IMR-90 (cell line): Measurements from ENCODE around the gene DOK4. TPM values are rescaled to one million over a fixed set of nuclear protein-coding genes. Genes with fewer than 3 reads are reported as not detected.
"Not testable (repeated sequence)": the region's sequence is repeated elsewhere in the genome, so short reads cannot be mapped to it uniquely, and the experiment has no call there.

Experiments
- ATAC-seq: fragments of 200-7000 bp; cut with Tn5 transposase; 2 replicates; pipeline ENCODE4 v1.9.1; 2020; ENCODE audit warnings: low read depth, mild to moderate bottlenecking, moderate library complexity
- BruUV-seq: library from RNA; stranded (reverse); fragments of 400-500 nt; replicated peaks from 2 replicates; lab custom pipeline; 2021; lab: Mats Ljungman, UMichigan
- CTCF ChIA-PET: fragments of 300-600 bp; formaldehyde crosslinking; extraction: SDS; loops from one replicate; lab custom pipeline; 2021; ENCODE audit warnings: antibody characterized with exemption; lab: Yijun Ruan, JAX
- POLR2A ChIA-PET: fragments of 300-600 bp; sonication (Branson Sonifier 250); formaldehyde crosslinking; loops from one replicate; lab custom pipeline; 2022; ENCODE audit warnings: antibody characterized with exemption; ENCODE audit not compliant: unreplicated experiment; lab: Charles Lee
- DNase-seq: peaks from one replicate; pipeline ENCODE4 v3.0.0; 2013
- H2AFZ ChIP-seq: replicated peaks from 2 replicates; pipeline ENCODE3; 2013; ENCODE audit warnings: low read length, mild to moderate bottlenecking; ENCODE audit not compliant: poor library complexity
- H2AK5ac ChIP-seq: 2 replicates; pipeline ENCODE4 v1.6.1; 2013; ENCODE audit warnings: low read depth, low read length, inconsistent platforms
- H2AK9ac ChIP-seq: replicated peaks from 2 replicates; pipeline ENCODE3; 2013; ENCODE audit warnings: mild to moderate bottlenecking, low read depth, low read length, moderate library complexity; ENCODE audit not compliant: poor library complexity
- H2BK120ac ChIP-seq: 2 replicates; pipeline ENCODE4 v1.6.1; 2013; ENCODE audit warnings: low read depth, low read length, inconsistent platforms
- H2BK15ac ChIP-seq: 3 replicates; pipeline ENCODE4 v1.6.1; 2013; ENCODE audit warnings: low read depth, low read length, inconsistent platforms
- H2BK20ac ChIP-seq: 2 replicates; pipeline ENCODE4 v1.6.1; 2013; ENCODE audit warnings: low read depth, mild to moderate bottlenecking, inconsistent platforms, low read length, moderate library complexity
- H2BK5ac ChIP-seq: 2 replicates; pipeline ENCODE4 v1.6.1; 2013; ENCODE audit warnings: mild to moderate bottlenecking, low read depth, low read length, inconsistent platforms; ENCODE audit not compliant: poor library complexity, severe bottlenecking
- H3K14ac ChIP-seq: replicated peaks from 2 replicates; pipeline ENCODE4 v1.6.1; 2013; ENCODE audit warnings: low read depth, low read length, inconsistent platforms
- H3K18ac ChIP-seq: 2 replicates; pipeline ENCODE4 v1.6.1; 2013; ENCODE audit warnings: low read depth, low read length, control low read depth
- H3K23ac ChIP-seq: 2 replicates; pipeline ENCODE4 v1.6.1; 2013; ENCODE audit warnings: low read depth, low read length, inconsistent platforms
- H3K27ac ChIP-seq: 2 replicates; pipeline ENCODE4 v1.5.1; 2013; ENCODE audit warnings: mild to moderate bottlenecking, control low read depth, low read length; ENCODE audit not compliant: insufficient read depth
- H3K27me3 ChIP-seq: 2 replicates; pipeline ENCODE4 v1.6.1; 2013; ENCODE audit warnings: low read length; ENCODE audit not compliant: control insufficient read depth, insufficient read depth
- H3K36me3 ChIP-seq: 2 replicates; pipeline ENCODE4 v1.6.1; 2013; ENCODE audit warnings: low read length, mixed read lengths; ENCODE audit not compliant: control insufficient read depth, insufficient read depth
- H3K4ac ChIP-seq: 2 replicates; pipeline ENCODE4 v1.6.1; 2013; ENCODE audit warnings: low read depth, low read length, inconsistent platforms
- H3K4me1 ChIP-seq: 2 replicates; pipeline ENCODE4 v1.6.1; 2013; ENCODE audit warnings: low read length, mixed read lengths; ENCODE audit not compliant: control insufficient read depth, insufficient read depth
- H3K4me2 ChIP-seq: 2 replicates; pipeline ENCODE4 v1.6.1; 2013; ENCODE audit warnings: low read depth, mild to moderate bottlenecking, control low read depth, low read length, moderate library complexity
- H3K4me3 ChIP-seq: 2 replicates; pipeline ENCODE4 v1.5.1; 2013; ENCODE audit warnings: low read depth, mild to moderate bottlenecking, control low read depth, low read length, moderate library complexity; ENCODE audit not compliant: insufficient read depth
- H3K56ac ChIP-seq: 2 replicates; pipeline ENCODE4 v1.6.1; 2013; ENCODE audit warnings: low read length, inconsistent platforms; ENCODE audit not compliant: insufficient read depth; ENCODE audit errors: extremely low read depth
- H3K79me1 ChIP-seq, 2 experiments: 2 replicates each; pipeline ENCODE4 v1.6.1; 2013; ENCODE audit warnings: low read length in 2 of 2, inconsistent platforms in 1 of 2, low read depth in 1 of 2
- H3K9ac ChIP-seq: 2 replicates; pipeline ENCODE4 v1.6.1; 2013; ENCODE audit warnings: low read depth, low read length, control low read depth
- H3K9me1 ChIP-seq: 2 replicates; pipeline ENCODE4 v1.6.1; 2013; ENCODE audit warnings: low read length, inconsistent platforms; ENCODE audit not compliant: insufficient read depth
- H3K9me3 ChIP-seq: 2 replicates; pipeline ENCODE4 v1.6.1; 2013; ENCODE audit warnings: low read length; ENCODE audit not compliant: control insufficient read depth, insufficient read depth
- H4K20me1 ChIP-seq: 2 replicates; pipeline ENCODE4 v1.6.1; 2013; ENCODE audit warnings: low read length, inconsistent platforms; ENCODE audit not compliant: insufficient read depth
- H4K5ac ChIP-seq: 2 replicates; pipeline ENCODE4 v1.6.1; 2013; ENCODE audit warnings: mild to moderate bottlenecking, low read depth, low read length, control low read depth
- H4K8ac ChIP-seq, 2 experiments: 2 replicates each; pipeline ENCODE4 v1.6.1; 2013; ENCODE audit warnings: low read depth in 2 of 2, low read length in 2 of 2, control low read depth in 1 of 2, inconsistent platforms in 1 of 2
- H4K91ac ChIP-seq: 2 replicates; pipeline ENCODE4 v1.6.1; 2013; ENCODE audit warnings: low read depth, low read length, inconsistent platforms; ENCODE audit not compliant: insufficient read depth
- CEBPB ChIP-seq: IDR thresholded peaks from 2 replicates; pipeline ENCODE4 v1.6.1; 2012; ENCODE audit warnings: low read depth, low read length, improper control_type of control experiment
- CTCF ChIP-seq: conservative IDR thresholded peaks from 2 replicates; pipeline ENCODE4 v1.5.1; 2012; ENCODE audit warnings: mild to moderate bottlenecking, low read depth, low read length, improper control_type of control experiment
- MAFK ChIP-seq: IDR thresholded peaks from 2 replicates; pipeline ENCODE4 v1.6.1; 2012; ENCODE audit warnings: low read depth, low read length, improper control_type of control experiment
- RFX5 ChIP-seq: IDR thresholded peaks from 2 replicates; pipeline ENCODE4 v1.8.0; 2012; ENCODE audit warnings: low read depth, mild to moderate bottlenecking, low read length, moderate library complexity
- WGBS, 2 experiments: methylation state at CpG; one replicate each; pipeline versions ENCODE4 v1.1.5 to v1.1.7; 2013; ENCODE audit warnings: missing lambda C conversion rate in 2 of 2; ENCODE audit not compliant: insufficient read length in 1 of 2; ENCODE audit errors: extremely low coverage in 2 of 2; 5-methylcytosine and 5-hydroxymethylcytosine counted together
- dilution Hi-C: fragments of 300-500 bp; cut with HindIII; formaldehyde crosslinking; loops from one replicate; pipeline ENCODE4 v1.14.3; 2018; ENCODE audit warnings: low sequenced_read_pairs; ENCODE audit not compliant: unreplicated experiment
- in situ Hi-C: fragments of 300-500 bp; cut with MboI; formaldehyde crosslinking; loops from 3 replicates; pipeline ENCODE4 v1.14.3; 2019; ENCODE audit warnings: low sequenced_read_pairs, inconsistent platforms, mixed read lengths
- intact Hi-C: fragments of 100-400 bp; cut with micrococcal nuclease; formaldehyde crosslinking; loops from 2 replicates; pipeline ENCODE4 v1.10.0; 2022
- polyA plus RNA-seq, 3 experiments: library from polyadenylated mRNA; depleted of rRNA; stranded (reverse); fragments of >200 nt; gene quantifications; 2 replicates each; pipeline ENCODE4 v1.2.3, GENCODE V29; 2012; ENCODE audit warnings: low replicate concordance in 1 of 3
- total RNA-seq: library from RNA; depleted of rRNA; stranded (reverse); fragments of >200 nt; gene quantifications from 2 replicates; pipeline ENCODE4 v1.2.3, GENCODE V29; 2012

The DOK4 gene
- total and polyA plus RNA-seq, 2 of the 4 experiments (the other 2 are of a cell fraction): 22.0 to 25.9 TPM

- TF ChIP-seq RFX5: no peak
Measured at GRCh38 chr16:57445510-57445909, 40.8 kb downstream of the DOK4 start (continued).

GRCh38 chr16:57444711-57445110, 41.6 kb downstream of the DOK4 start:
- 0 out of 2 replicates have a peak, but pooled peaks cover 3% of the 10 kb centered on the region for H3K9me1 ChIP-seq
- no peak overlapping the region for H3K4me3 ChIP-seq
- H3K4me2 ChIP-seq: no peak overlapping the region
- H3K56ac ChIP-seq: no peak overlapping the region
- H2AK5ac ChIP-seq: no peak overlapping the region
- peaks cover 3% of the 10 kb centered on the region for H3K4me1 ChIP-seq
- peaks cover 8% of the 10 kb centered on the region for H3K36me3 ChIP-seq
- no peak overlapping the region for H2AFZ ChIP-seq
- no peaks in the 10 kb centered on the region; the same call in 1 of the 2 replicates for H4K20me1 ChIP-seq
- no peak overlapping the region for H4K91ac ChIP-seq
- peak; percentile 20 for DNase-seq
- H3K23ac ChIP-seq: no peak overlapping the region
- no peak overlapping the region for H3K14ac ChIP-seq
- no peaks in the 10 kb centered on the region for H3K27me3 ChIP-seq
- no peak overlapping the region for H4K5ac ChIP-seq
- H3K18ac ChIP-seq: no peak overlapping the region
- CTCF ChIA-PET: interaction anchor here (0.8 kb wide), 1 partner anchor 28 kb away, joined by 3 read pairs; no protein-coding TSS in a partner anchor
- no CpG with 5 or more reads among the region's 3 CpGs for WGBS, 2 experiments
- H4K8ac ChIP-seq: no peak overlapping the region
- H2AK9ac ChIP-seq: no peak overlapping the region
- ATAC-seq: no peak
- H3K9me3 ChIP-seq: peaks cover 3% of the 10 kb centered on the region
- dilution Hi-C loops (no loop called here), intact Hi-C loops (no loop called here), in situ Hi-C loops (no loop called here)
- no peak for TF ChIP-seq CTCF
- no peak for TF ChIP-seq MAFK
- TF ChIP-seq CEBPB: no peak
- no peak overlapping the region for H3K4ac ChIP-seq
- no peak overlapping the region for H3K27ac ChIP-seq
- H3K79me1 ChIP-seq: peaks cover 44 to 73% of the 10 kb centered on the region in 2 experiments
- no peak overlapping the region for H3K9ac ChIP-seq
- BruUV-seq: no TSS peak
- H2BK120ac ChIP-seq: no peak overlapping the region
- POLR2A ChIA-PET: no interaction called here
- H2BK15ac ChIP-seq: no peak overlapping the region
- no peak overlapping the region for H2BK5ac ChIP-seq
- no peak overlapping the region for H2BK20ac ChIP-seq

- POLR2A ChIA-PET, H3K9me1 ChIP-seq, H2AFZ ChIP-seq, H2BK5ac ChIP-seq, H2BK20ac ChIP-seq, H2AK5ac ChIP-seq, H3K56ac ChIP-seq, CTCF ChIA-PET, H2BK15ac ChIP-seq, H4K5ac ChIP-seq, H3K4me3 ChIP-seq, DNase-seq, H3K4ac ChIP-seq, ATAC-seq, in situ Hi-C loops, H3K4me1 ChIP-seq, dilution Hi-C loops, H3K18ac ChIP-seq, H3K9me3 ChIP-seq, H3K23ac ChIP-seq, BruUV-seq, H3K9ac ChIP-seq, H3K27ac ChIP-seq, H3K14ac ChIP-seq, H4K8ac ChIP-seq, H2BK120ac ChIP-seq, intact Hi-C loops, H3K27me3 ChIP-seq, H4K20me1 ChIP-seq, H4K91ac ChIP-seq, H3K4me2 ChIP-seq, H2AK9ac ChIP-seq: not testable (repeated sequence)
- H3K79me1 ChIP-seq: peaks cover 22 to 45% of the 10 kb centered on the region in 2 experiments
- peaks cover 19% of the 10 kb centered on the region for H3K36me3 ChIP-seq
- WGBS, 2 experiments: 100% methylated on average over 2 of the region's 8 CpGs; no CpG with 5 or more reads in 1 of the 2 experiments
Measured at GRCh38 chr16:57440551-57440950, 45.7 kb downstream of the DOK4 start.
